Stomach (tissue), 9 donors: ENCODE data around the gene GPR65. TPM values are rescaled to one million over a fixed set of nuclear protein-coding genes. Genes with fewer than 3 reads are reported as not detected.

Experiments
- DNase-seq, 2 donors: peaks; one replicate each; pipeline versions ENCODE4 v3.0.0 to v3.0.0-alpha.2; 2013 to 2019
- H3K27ac ChIP-seq, 5 donors: fragments of 200-600 bp in 4 of 5; sonication (generic) in 4 of 5; one replicate each; pipeline ENCODE4 v1.5.1; 2013 to 2019; ENCODE audit warnings: mild to moderate bottlenecking in 1 of 5, moderate library complexity in 1 of 5
- H3K27me3 ChIP-seq, 3 donors: fragments of 200-600 bp; sonication (generic); one replicate each; pipeline ENCODE4 v1.5.1; 2017 to 2019; ENCODE audit warnings: mixed run types in 1 of 3
- H3K36me3 ChIP-seq, 4 donors: fragments of 200-600 bp; sonication (generic); 1 replicate in 3 of 4; 2 replicates in 1 of 4; pipeline ENCODE4 v1.5.1; 2016 to 2019
- H3K4me1 ChIP-seq, 4 donors: fragments of 200-600 bp; sonication (generic); one replicate each; pipeline ENCODE4 v1.5.1; 2016 to 2019
- H3K4me3 ChIP-seq, 4 donors: fragments of 200-600 bp; sonication (generic) in 3 of 4; one replicate each; pipeline ENCODE4 v1.5.1; 2016 to 2019; ENCODE audit warnings: mild to moderate bottlenecking in 1 of 4
- H3K9me3 ChIP-seq, 4 donors: fragments of 200-600 bp; sonication (generic); one replicate each; pipeline ENCODE4 v1.5.1; 2016 to 2019
- EP300 ChIP-seq: sonication (generic); formaldehyde crosslinking; IDR thresholded peaks from one replicate; pipeline ENCODE4 v1.6.1; 2017; ENCODE audit warnings: antibody characterized with exemption
- POLR2A ChIP-seq, 4 donors: fragments of 450-650 bp; IDR thresholded peaks; one replicate each; pipeline ENCODE4 v1.6.1; 2016; ENCODE audit warnings: antibody characterized with exemption in 4 of 4, control low read depth in 2 of 4, mild to moderate bottlenecking in 1 of 4, moderate library complexity in 1 of 4
- POLR2AphosphoS5 ChIP-seq, 3 donors: sonication (generic); formaldehyde crosslinking; IDR thresholded peaks; one replicate each; pipeline ENCODE4 v1.6.1; 2016; ENCODE audit warnings: antibody characterized with exemption in 3 of 3
- WGBS, 5 donors: extraction: QIAGEN DNeasy Blood & Tissue Kit in 3 of 5; methylation state at CpG; one replicate each; pipeline versions ENCODE4 v1.1.5 to v1.1.7; 2013 to 2018; 5-methylcytosine and 5-hydroxymethylcytosine counted together
- intact Hi-C: fragments of 100-400 bp; cut with DNase I; formaldehyde crosslinking; loops from one replicate; pipeline ENCODE4 v1.15.1; 2023; ENCODE audit warnings: low total_unique reads
- polyA plus RNA-seq, 3 donors: library from polyadenylated mRNA; stranded (reverse); fragments of 200-250 nt; gene quantifications; one replicate each; pipeline ENCODE4 v1.2.3, GENCODE V29; 2013
- total RNA-seq, 5 donors: library from RNA; depleted of rRNA; stranded (reverse); fragments of >200 nt; gene quantifications; one replicate each; pipeline versions ENCODE4 v1.1.0 to v1.2.3, GENCODE V29; 2014 to 2016
- TF ChIP-seq, protein P1 (sequence below), 7 experiments: fragments of 450-650 bp in 4 of 7; fragments of 200-600 bp in 3 of 7; sonication (generic) in 3 of 7; IDR thresholded peaks; one replicate each; pipeline ENCODE4 v1.5.1; 2016 to 2019; ENCODE audit warnings: antibody characterized with exemption in 7 of 7, control low read depth in 2 of 7, mild to moderate bottlenecking in 1 of 7
- donor health status: healthy with polysubstance abuse.
- donor health status: Bipolar disorder and iron deficiency.
- donor health status: healthy.

Gene GPR65
- total and polyA plus RNA-seq, 8 donors = 0.48 to 2.6 (median 1.1) TPM; not detected in 2

DNA sequence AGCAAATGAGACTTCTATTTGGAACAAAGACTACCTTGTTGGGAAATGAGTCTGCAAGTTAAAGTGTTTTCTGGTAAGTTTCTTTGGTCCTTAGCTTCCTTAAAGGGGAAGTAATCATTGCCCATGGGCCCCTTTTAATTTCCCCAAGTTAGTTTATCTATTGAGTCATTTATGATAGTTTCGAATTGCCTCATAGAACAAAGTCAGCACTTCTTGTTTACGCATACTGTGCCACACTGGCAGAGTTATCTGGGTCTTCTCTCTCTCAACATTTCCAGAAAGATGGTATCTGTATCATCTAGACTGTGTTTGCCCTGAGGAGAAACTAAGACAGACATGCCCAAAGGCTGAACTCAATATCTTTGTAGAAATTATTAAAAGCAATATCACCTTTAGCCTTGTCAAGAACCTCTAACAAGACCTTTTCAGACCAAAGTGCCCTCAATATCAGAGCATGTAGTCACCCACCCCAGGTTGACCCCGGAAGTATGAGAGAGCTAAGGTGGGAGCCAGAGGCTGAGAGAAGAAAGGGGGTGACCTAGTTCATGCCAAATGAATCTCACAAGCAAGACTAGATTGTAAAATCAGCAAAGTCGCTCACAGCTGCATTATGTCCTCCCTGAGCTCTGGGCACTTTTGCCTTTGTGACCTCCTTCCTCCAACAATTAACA is 40.0 kb downstream of the GPR65 start:
- H3K36me3 ChIP-seq = no peaks in the 10 kb centered on the region
- WGBS, 5 donors = 59 to 68% (median 62%) methylated on average over 4 of the region's 4 CpGs
- intact Hi-C loops = no loop called here

DNA sequence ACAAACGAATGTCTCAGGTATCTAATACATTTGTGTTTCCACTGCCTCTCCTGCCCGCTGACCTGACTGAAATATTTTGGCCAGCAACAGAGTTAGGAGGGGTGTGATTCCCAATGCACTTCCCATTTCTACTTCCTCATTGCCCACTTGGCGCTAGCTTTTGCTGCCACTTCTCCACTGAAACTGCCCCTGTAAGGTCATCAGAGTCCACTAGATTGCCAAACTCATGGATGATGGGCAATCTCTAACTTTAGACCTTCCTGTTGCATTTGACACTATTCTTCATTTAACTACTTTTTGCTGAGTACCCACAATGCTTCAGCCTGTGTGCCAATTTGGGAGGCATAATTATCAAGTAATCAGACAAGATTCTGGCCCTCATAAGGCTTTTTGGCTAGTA is 40.8 kb downstream of the GPR65 start:
- peak in 1 of 2 donors; percentile 17 for DNase-seq
- WGBS, 5 donors = 53 to 92% (median 85%) methylated on average over 3 of the region's 3 CpGs
- no peaks in the 10 kb centered on the region for H3K36me3 ChIP-seq
- intact Hi-C loops = no loop called here
- peak overlapping the region in 2 of 5 donors; percentile 21 to 22 for H3K27ac ChIP-seq
- peaks cover 0 to 24% (median 6%) of the 10 kb centered on the region in 4 donors for H3K4me1 ChIP-seq
- H3K4me3 ChIP-seq = no peak overlapping the region
- H3K27me3 ChIP-seq = no peaks in the 10 kb centered on the region
- H3K9me3 ChIP-seq = no peaks in the 10 kb centered on the region
- TF ChIP-seq POLR2AphosphoS5 (IDR thresholded peaks at IDR 0.05) (no peak), POLR2A (IDR thresholded peaks at IDR 0.05) (no peak), EP300 (no peak)
- TF ChIP-seq, protein P1, sequence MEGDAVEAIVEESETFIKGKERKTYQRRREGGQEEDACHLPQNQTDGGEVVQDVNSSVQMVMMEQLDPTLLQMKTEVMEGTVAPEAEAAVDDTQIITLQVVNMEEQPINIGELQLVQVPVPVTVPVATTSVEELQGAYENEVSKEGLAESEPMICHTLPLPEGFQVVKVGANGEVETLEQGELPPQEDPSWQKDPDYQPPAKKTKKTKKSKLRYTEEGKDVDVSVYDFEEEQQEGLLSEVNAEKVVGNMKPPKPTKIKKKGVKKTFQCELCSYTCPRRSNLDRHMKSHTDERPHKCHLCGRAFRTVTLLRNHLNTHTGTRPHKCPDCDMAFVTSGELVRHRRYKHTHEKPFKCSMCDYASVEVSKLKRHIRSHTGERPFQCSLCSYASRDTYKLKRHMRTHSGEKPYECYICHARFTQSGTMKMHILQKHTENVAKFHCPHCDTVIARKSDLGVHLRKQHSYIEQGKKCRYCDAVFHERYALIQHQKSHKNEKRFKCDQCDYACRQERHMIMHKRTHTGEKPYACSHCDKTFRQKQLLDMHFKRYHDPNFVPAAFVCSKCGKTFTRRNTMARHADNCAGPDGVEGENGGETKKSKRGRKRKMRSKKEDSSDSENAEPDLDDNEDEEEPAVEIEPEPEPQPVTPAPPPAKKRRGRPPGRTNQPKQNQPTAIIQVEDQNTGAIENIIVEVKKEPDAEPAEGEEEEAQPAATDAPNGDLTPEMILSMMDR (IDR thresholded peaks at IDR 0.05) = no peak

More for the DNA sequence above, 40.0 kb downstream of the GPR65 start:
- Histone ChIP-seq H3K27me3 (no peaks in the 10 kb centered on the region), H3K27ac (peak overlapping the region in 2 of 5 donors; percentile 58 to 66), H3K9me3 (no peaks in the 10 kb centered on the region), H3K4me3 (no peak overlapping the region), H3K4me1 (peaks cover 0 to 24% (median 6%) of the 10 kb centered on the region in 4 donors)
- no peak for TF ChIP-seq POLR2AphosphoS5 (IDR thresholded peaks at IDR 0.05)
- no peak for TF ChIP-seq POLR2A (IDR thresholded peaks at IDR 0.05)
- TF ChIP-seq EP300 = no peak
- TF ChIP-seq, protein P1 (IDR thresholded peaks at IDR 0.05) = no peak
- DNase-seq = peak in 1 of 2 donors; percentile 25

DNA sequence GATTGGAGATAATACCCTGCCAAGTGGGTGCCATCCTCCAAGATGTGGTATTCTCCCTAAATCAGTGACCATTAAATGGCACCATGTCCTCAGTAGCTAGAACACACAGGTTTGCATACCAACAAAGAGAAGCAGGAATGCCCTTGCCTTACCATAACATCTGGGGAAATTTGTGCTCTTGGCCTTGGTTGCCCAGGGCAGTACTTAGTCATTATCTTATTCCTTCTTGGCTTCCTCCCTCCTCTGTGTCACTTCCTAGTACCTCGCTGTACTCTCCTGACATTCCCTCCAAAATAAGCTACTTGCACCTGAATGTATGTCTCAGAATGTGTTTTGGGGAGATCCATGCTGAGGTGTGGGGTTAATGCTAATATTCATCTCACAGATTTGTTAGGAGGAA is 43.4 kb downstream of the GPR65 start:
- Histone ChIP-seq H3K9me3 (no peaks in the 10 kb centered on the region), H3K27me3 (no peaks in the 10 kb centered on the region), H3K27ac (no peak overlapping the region), H3K36me3 (no peaks in the 10 kb centered on the region), H3K4me1 (peaks cover 0 to 24% (median 6%) of the 10 kb centered on the region in 4 donors), H3K4me3 (no peak overlapping the region)
- TF ChIP-seq POLR2AphosphoS5 (IDR thresholded peaks at IDR 0.05) (no peak), EP300 (no peak), POLR2A (IDR thresholded peaks at IDR 0.05) (no peak)
- TF ChIP-seq, protein P1 (IDR thresholded peaks at IDR 0.05) = no peak
- 88 to 96% (median 94%) methylated on average over 1 of the region's 1 CpG for WGBS, 5 donors
- intact Hi-C loops = no loop called here
- DNase-seq = no peak

DNA sequence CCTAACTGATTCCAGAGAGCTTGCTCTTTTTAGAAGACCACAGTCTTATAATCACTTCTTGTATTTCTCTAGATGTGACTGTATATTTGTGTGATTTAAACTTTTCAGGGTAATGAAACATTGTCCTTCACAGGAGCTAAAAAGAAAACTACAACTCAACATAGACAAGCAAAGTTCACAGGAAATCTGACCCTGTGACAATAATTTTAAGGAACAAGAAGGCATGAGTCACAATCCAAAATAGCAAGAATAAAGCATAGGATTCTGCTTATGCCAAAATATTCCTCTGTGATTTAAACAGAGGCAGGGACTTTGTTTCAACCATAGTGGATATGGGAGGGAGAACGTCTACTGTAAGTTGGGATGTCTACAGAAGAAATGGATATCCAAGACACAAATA is 44.3 kb downstream of the GPR65 start:
- WGBS, 5 donors = 55 to 77% (median 73%) methylated on average over 1 of the region's 1 CpG
- peaks cover 0 to 17% (median 3%) of the 10 kb centered on the region in 4 donors for H3K4me1 ChIP-seq
- no peak overlapping the region for H3K4me3 ChIP-seq
- H3K27ac ChIP-seq = no peak overlapping the region
- no peak for DNase-seq
- TF ChIP-seq POLR2A (IDR thresholded peaks at IDR 0.05) = no peak
- no peak for TF ChIP-seq POLR2AphosphoS5 (IDR thresholded peaks at IDR 0.05)
- TF ChIP-seq, protein P1 (IDR thresholded peaks at IDR 0.05) = no peak
- no peak for TF ChIP-seq EP300
- intact Hi-C loops = no loop called here
- no peaks in the 10 kb centered on the region for H3K9me3 ChIP-seq
- H3K27me3 ChIP-seq = no peaks in the 10 kb centered on the region
- no peaks in the 10 kb centered on the region for H3K36me3 ChIP-seq
